ENCODE data around the gene DCP1B.

Gene DCP1B

DNA sequence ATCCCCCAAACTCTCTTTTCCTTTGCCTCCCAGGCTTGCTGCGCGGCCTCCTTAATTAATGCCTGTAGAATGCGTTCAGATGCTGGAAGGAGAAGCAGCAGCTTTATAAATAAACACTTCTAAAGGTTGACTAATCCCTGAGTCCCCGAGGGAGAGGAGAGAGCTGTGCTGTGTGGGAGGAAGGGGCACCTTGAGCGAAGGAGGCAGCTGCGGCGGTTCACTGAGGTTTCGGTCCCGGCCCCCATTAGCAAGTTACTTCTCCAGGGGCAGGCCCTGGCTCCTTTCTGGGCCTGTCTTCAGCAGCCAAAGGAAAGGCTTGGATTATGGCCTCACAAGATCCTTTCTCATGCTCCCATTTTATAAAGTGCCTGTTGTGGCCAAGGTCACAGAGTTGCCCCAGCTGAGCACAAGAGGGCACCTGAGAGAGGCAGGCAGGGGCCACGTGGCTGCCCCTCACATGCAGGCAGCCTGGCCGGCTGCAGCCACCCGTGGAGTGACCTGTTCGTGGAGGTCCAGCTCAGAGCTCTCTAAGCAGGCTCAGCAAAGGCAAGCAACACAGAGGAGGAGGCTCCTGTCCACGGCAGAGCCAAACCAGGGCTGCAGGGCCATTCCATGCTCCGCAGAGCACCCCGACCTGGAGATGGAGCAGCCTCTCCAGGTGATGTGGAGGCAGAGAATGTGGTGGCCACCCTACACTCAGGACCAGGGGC lies 70.8 kb downstream of the DCP1B start:
- DNase-seq, result no peak

- no peak for DNase-seq
These were observed 71.9 kb downstream of the DCP1B start for GRCh38 chr12:1932264-1932777.

- no peak for DNase-seq
These were observed 72.6 kb downstream of the DCP1B start for GRCh38 chr12:1931642-1932041.

DNA sequence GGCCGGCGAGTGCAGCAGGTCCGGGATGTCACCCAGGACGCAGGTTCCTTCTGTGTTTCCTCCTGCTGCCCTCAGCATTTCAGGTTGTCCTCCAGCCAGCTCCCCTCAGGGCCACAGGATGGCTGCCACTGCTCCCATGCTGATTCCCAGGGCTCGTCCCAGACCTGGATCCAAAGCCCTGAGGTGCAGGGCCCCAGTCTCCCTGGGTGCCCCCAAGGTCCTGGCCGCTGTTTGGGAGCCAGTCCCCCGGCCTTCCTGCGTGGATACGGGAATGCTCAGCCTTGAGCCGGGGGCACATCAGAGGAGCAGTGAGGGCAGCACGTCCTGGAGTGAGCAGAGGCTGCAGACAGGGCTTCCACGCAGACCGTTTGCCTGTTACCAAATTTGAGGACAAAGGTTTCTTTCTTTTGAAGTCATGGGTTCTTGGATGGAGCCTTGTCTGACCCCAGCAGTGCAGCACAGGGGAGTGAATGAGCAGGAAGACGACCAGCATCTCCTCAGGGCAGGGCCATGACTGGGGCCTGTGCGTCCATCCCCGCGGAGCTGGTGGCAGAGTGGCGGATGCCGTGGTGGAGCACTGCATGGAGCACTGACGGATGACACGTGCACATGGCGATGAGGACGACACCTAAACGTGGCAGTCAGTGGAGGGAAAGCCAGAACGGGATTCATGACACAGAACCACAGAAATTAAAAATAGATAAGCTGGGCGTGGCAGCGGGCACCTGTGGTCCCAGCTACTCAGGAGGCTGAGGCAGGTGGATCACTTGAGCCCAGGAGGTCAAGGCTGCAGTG lies 73.3 kb downstream of the DCP1B start:
- no peak for DNase-seq

GRCh38 chr12:1929985-1930802 lies 74.1 kb downstream of the DCP1B start:
- no peak for DNase-seq

GRCh38 chr12:1929241-1929984 lies 74.8 kb downstream of the DCP1B start:
- DNase-seq, result no peak

GRCh38 chr12:1928439-1929121 lies 75.7 kb downstream of the DCP1B start:
- no peak for DNase-seq

DNA sequence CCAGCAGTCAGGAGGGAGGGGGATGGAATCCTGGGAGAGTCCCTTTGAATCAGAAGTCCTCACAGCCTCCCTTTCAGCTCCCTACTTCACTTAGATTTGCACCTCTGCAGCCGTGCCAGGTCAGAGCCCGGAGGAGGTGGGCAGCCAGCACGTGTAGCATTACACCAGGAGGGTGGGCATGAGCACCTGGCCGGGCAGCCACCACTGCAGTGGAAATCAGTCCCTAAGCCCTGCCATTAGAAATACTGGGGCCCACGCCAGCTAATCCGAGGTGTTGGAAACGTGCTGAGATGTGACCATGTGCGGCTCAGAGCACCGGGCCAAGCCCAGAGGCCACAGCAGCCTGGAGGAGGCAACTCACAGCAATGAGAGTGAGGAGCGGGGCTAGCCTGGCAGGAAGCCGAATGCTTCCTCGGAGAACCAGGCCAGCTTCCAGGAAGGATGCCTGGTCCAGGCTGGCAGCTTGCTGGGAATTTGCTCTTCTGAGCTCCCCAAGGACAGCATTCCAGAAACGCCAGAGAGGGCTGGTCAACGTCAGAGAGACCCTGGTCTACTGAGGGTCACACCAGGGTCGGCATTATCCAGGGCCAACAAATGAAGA lies 76.4 kb downstream of the DCP1B start:
- DNase-seq, result no peak

- DNase-seq, result no peak
These were observed 77.1 kb downstream of the DCP1B start for GRCh38 chr12:1927051-1927680.

DNA sequence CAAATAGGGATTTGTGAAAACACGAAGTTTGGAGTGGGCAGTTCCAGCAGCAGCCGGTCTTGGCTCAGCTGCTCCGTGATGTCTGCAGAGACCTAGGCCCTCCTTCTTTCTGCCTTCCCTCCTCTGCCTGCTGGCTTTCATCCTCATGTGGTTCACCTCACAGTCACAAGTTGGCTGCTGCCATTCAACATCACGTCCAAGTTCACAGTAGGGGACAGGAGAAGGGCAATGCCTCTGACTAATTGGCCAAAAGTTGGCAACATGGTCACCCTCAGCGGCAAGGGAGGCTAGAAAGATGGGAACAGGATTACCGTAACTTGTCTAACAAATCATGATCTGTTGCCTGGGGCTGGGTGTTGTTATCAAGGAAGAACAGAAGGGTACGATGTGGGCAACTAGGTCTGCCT lies 78.0 kb downstream of the DCP1B start:
- DNase-seq, result no peak

DNA sequence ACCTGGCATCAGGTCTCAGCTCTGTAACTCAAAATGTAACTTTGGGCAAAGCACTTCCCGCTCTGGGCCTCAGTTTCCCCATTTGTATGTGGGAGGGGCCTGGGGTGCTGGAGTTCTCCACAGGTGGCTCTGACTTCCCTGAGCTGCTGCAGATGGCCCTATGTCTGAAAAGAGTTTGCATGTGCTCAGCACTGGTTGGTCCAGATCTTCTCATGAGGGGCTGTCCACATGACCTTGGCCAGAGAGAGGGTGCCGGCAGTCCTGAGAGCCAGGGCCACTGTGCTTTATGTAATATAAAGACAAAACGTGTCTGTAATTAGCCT lies 78.6 kb downstream of the DCP1B start:
- no peak for DNase-seq

DNA sequence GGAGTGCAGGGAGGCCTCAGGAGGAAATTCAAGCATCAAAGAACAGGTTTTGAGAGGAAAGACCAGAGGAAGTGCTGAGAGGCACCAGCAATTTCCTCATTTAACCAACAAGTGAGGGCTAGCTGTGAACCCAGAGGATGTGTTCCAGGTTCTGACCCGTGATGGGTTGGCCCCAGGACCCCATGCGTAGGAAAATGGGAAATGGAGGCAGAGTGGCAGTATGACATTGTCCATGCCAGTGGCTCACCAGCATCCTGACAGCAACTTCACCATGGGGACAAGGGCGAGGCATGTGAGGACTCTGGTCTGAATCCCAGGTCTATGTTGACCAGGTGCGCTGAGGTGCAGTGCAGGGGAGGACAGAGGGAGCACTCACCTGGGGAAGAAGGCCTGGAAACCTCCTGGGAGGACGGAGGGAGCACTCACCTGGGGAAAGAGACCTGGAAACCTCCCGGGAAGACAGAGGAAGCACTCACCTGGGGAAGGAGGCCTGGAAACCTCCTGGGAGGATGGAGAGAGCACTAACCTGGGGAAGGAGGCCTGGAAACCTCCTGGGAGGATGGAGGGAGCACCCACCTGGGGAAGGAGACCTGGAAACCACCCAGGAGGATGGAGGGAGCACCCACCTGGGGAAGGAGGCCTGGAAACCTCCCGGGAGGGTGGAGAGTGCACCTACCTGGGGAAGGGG lies 79.1 kb downstream of the DCP1B start:
- no peak for DNase-seq

DNA sequence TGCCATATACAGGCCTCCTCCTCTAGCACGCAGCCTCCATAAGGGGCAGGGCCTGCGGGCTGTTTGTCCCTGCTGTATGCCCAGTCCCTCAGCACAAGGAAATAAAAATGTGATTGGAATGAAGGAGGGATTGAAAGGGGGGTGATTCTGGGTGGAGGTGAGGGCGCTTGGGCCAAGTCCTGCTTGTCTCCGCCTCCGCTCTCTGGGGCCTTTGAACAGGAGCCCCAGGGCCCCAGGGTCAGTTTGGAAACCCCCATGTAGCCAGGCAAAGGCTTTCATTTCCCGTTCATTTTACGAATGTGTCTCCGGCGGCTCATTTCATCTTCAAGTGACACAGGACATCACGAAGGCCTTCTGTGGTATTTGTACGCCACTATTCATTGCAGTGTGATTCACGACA lies 81.3 kb downstream of the DCP1B start:
- no peak for DNase-seq

DNA sequence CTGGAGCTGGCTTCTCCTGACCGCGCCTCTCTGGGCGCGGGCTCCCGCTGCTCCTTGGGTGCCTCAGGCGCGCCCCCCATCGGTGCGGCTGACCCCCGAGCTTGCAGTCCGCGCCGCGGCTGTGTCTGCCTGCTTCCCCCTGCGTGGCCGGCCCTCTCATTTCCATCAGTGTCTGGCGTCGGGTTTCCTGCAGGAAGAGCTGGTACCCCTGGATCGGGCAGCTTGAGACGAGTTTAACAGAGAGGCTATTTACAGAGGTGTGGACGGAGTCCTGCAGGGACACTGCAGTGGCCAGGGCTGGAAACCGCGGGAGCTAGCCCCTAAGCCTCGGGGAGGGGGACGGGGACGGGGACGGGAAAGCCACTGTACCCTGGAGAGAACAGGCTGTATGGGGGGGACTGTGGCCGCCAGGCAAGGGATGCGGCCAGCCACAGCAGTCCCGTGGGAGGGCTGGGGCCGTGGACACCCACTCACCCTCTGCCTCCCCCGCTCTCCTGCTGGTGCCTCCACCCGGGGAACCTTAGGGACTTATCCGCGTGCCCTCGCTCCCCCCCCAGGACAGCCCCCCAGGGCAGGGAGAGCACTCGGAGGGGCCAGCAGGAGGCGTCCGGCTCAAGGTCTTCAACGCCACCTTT lies 82.1 kb downstream of the DCP1B start:
- DNase-seq, result no peak

- no peak for DNase-seq
These were observed 83.3 kb downstream of the DCP1B start for GRCh38 chr12:1920971-1921370.

DNA sequence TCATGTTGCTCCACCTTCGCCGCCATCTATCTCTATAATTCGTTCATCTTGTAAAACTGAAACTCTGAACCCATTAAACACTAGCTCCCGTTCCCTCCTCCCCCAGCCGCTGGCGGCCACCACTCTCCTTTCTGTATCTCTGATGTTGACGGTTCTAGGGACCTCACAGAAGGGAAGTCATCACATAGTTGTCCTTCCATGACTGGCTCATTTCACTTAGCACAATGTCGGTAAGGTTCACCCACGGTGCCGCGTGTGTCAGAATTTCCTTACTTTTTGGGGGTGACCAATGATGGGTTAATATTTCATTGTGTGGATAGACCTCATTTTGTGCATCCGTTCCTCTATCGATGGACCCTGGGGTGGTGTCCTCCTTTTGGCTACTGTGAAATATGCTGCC lies 83.8 kb downstream of the DCP1B start:
- no peak for DNase-seq

DNA sequence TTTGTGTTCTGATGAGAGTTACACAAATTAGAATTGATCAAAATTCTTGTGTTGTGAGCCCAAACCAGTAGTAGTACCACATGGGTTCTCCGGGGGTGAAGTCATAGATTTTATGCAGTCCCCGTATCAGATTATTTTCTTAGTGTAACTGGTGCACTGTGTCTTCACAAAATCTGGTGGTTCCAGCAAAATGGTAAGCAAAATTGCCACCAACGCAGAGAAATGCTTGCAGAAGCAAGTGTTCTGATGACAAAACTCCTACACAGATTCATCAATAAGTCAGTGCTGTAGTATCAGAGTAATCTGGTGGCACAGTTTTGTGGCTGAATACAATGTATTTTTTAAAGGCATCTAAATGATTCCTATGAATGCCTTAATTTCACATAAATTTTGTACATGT lies 84.5 kb downstream of the DCP1B start:
- DNase-seq, result no peak

DNA sequence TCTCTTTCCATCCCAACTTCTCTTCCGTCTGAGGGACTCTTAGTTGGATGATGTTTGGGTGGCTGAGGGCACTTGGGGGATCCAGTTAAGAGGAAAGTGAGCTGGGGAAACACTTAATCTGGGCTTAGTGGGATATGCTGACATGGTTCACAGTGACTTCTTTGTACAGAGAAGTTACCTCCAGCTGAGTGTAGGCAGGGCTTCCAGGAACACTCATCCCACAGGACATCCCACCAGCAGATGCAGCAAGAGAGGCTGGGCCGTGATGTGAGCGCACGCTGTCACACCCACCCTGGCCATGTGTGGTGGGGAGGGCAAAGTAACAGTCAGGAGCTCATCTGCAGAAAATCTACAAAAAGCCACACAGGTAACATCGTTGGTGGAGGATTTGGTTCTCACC lies 85.0 kb downstream of the DCP1B start:
- DNase-seq, result no peak

DNA sequence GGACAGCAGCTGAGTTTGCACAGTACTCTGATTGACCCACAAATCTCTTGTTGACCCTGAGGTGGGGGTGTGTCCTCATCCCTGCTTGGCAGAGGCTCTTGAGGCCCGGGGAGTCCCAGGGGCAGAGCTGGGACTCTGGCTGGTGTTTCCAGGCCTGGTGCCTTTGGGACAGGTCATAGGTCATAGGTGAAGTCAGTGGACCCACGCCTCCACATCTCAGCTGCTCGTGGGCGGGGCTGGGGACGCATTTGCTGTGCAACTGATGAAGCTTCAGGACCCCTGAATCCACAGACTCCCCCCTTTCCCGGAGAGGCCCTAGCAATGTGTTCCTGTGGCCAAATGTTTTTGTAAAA lies 85.4 kb downstream of the DCP1B start:
- DNase-seq, result no peak
